Endodermal cell (in vitro differentiated cells): ENCODE results near the gene MOCS1. TPM values are rescaled to one million over a fixed set of nuclear protein-coding genes. Genes with fewer than 3 reads are reported as not detected.

ENCODE experiments used
- DNase-seq: peaks from one replicate; pipeline ENCODE4 v3.0.0-alpha.2; 2017
- H3K27ac ChIP-seq: 2 replicates; pipeline ENCODE4 v1.5.1; 2013; ENCODE audit warnings: mild to moderate bottlenecking, low read depth, low read length, moderate library complexity
- H3K27me3 ChIP-seq: 2 replicates; pipeline ENCODE4 v1.6.1; 2013; ENCODE audit warnings: mild to moderate bottlenecking, low read length, moderate library complexity; ENCODE audit not compliant: insufficient read depth, control insufficient read depth, poor library complexity, severe bottlenecking
- H3K36me3 ChIP-seq: 2 replicates; pipeline ENCODE4 v1.7.0; 2013; ENCODE audit warnings: mild to moderate bottlenecking, low read length, moderate library complexity; ENCODE audit not compliant: control insufficient read depth, insufficient read depth
- H3K4me1 ChIP-seq: one replicate; pipeline ENCODE4 v1.7.0; 2013; ENCODE audit warnings: low read length; ENCODE audit not compliant: control insufficient read depth, insufficient read depth
- H3K4me3 ChIP-seq: 2 replicates; pipeline ENCODE4 v1.5.1; 2013; ENCODE audit warnings: mild to moderate bottlenecking, low read length, moderate library complexity
- H3K9ac ChIP-seq: 2 replicates; pipeline ENCODE4 v1.6.1; 2013; ENCODE audit warnings: mild to moderate bottlenecking, low read length, moderate library complexity; ENCODE audit not compliant: poor library complexity, severe bottlenecking; ENCODE audit errors: extremely low read depth
- H3K9me3 ChIP-seq: 2 replicates; pipeline ENCODE4 v1.6.1; 2013; ENCODE audit warnings: mild to moderate bottlenecking, low read length, moderate library complexity; ENCODE audit not compliant: control insufficient read depth
- H3K27ac Mint-ChIP-seq: 2 replicates; pipeline ENCODE4 v1.8.0; 2020; ENCODE audit warnings: mixed read lengths
- H3K27me3 Mint-ChIP-seq: 2 replicates; pipeline ENCODE4 v1.8.0; 2021; ENCODE audit warnings: mild to moderate bottlenecking, mixed read lengths; ENCODE audit not compliant: insufficient read depth
- H3K36me3 Mint-ChIP-seq: 2 replicates; pipeline ENCODE4 v1.8.0; 2020; ENCODE audit warnings: low read depth, mixed read lengths
- H3K4me1 Mint-ChIP-seq: 2 replicates; pipeline ENCODE4 v1.8.0; 2020; ENCODE audit warnings: mixed read lengths
- H3K4me3 Mint-ChIP-seq: 2 replicates; pipeline ENCODE4 v1.8.0; 2020; ENCODE audit warnings: mild to moderate bottlenecking, moderate library complexity, mixed read lengths
- H3K9me3 Mint-ChIP-seq: 2 replicates; pipeline ENCODE4 v1.8.0; 2020; ENCODE audit warnings: mild to moderate bottlenecking, mixed read lengths
- WGBS, 2 experiments: methylation state at CpG; one replicate each; pipeline versions ENCODE4 v1.1.5 to v1.1.7; 2013; ENCODE audit warnings: missing lambda C conversion rate in 2 of 2, mixed read lengths in 1 of 2; ENCODE audit not compliant: insufficient coverage in 1 of 2, insufficient read length in 1 of 2; 5-methylcytosine and 5-hydroxymethylcytosine counted together
- total RNA-seq, 2 donors: library from RNA; stranded (reverse); fragmentation: NEBNext Ultra II Directional in 1 of 2; extraction: Animal tissue kit (Norgen Biotek cat#: 25700) in 1 of 2; gene quantifications; 2 replicates in 1 of 2; 3 replicates in 1 of 2; pipeline ENCODE4 v1.2.1, GENCODE V29; 2021
- TF ChIP-seq, protein P1 (sequence below): fragments of 200-600 bp; sonication (generic); conservative IDR thresholded peaks from 2 replicates; pipeline ENCODE4 v1.5.0; 2021; ENCODE audit warnings: antibody characterized with exemption, mild to moderate bottlenecking

Gene MOCS1
- total RNA-seq, 2 donors from 2014 or later: 8.7 to 11.3 TPM

DNA sequence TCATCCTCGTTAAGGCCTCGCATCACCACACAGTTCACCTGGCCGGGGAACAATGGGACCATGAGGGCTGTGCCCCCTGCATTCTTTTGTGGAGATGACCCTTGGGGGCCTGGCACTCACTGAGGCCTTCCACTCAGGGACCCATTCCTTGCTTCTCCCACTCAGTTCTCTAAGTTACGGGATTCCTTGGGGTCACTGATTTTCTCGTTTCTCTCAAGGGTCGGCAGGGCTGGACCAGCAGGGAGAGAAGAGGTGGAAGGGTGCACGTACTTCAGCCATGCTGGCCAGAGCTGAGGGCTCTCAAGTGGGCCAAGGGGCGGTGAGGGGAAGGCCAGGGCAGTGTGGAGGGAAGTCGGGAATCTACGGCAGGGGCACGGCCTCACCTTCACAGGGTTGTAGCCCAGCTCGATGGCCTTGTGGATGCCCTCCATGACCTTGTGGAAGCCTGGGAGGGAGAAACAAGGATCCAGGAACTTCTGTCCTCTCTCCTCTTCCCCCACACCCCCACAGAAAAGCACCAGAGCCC lies 20.8 kb downstream of the MOCS1 start:
- no peak overlapping the region for H3K4me3 Mint-ChIP-seq
- no peaks in the 10 kb centered on the region for H3K9me3 ChIP-seq
- peaks cover 3% of the 10 kb centered on the region for H3K4me1 ChIP-seq
- H3K27me3 Mint-ChIP-seq: no peaks in the 10 kb centered on the region
- peaks cover 10% of the 10 kb centered on the region for H3K4me1 Mint-ChIP-seq
- no peak for DNase-seq
- H3K9me3 Mint-ChIP-seq: no peaks in the 10 kb centered on the region
- H3K36me3 ChIP-seq: no peaks in the 10 kb centered on the region
- peaks cover 7% of the 10 kb centered on the region for H3K36me3 Mint-ChIP-seq
- H3K4me3 ChIP-seq: no peak overlapping the region
- 92 to 96% methylated on average over 5 to 12 of the region's 12 CpGs for WGBS, 2 experiments
- no peak overlapping the region for H3K27ac ChIP-seq
- H3K9ac ChIP-seq: no peak overlapping the region
- no peak overlapping the region for H3K27ac Mint-ChIP-seq
- H3K27me3 ChIP-seq: no peaks in the 10 kb centered on the region
- TF ChIP-seq, protein P1, sequence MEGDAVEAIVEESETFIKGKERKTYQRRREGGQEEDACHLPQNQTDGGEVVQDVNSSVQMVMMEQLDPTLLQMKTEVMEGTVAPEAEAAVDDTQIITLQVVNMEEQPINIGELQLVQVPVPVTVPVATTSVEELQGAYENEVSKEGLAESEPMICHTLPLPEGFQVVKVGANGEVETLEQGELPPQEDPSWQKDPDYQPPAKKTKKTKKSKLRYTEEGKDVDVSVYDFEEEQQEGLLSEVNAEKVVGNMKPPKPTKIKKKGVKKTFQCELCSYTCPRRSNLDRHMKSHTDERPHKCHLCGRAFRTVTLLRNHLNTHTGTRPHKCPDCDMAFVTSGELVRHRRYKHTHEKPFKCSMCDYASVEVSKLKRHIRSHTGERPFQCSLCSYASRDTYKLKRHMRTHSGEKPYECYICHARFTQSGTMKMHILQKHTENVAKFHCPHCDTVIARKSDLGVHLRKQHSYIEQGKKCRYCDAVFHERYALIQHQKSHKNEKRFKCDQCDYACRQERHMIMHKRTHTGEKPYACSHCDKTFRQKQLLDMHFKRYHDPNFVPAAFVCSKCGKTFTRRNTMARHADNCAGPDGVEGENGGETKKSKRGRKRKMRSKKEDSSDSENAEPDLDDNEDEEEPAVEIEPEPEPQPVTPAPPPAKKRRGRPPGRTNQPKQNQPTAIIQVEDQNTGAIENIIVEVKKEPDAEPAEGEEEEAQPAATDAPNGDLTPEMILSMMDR: no peak

DNA sequence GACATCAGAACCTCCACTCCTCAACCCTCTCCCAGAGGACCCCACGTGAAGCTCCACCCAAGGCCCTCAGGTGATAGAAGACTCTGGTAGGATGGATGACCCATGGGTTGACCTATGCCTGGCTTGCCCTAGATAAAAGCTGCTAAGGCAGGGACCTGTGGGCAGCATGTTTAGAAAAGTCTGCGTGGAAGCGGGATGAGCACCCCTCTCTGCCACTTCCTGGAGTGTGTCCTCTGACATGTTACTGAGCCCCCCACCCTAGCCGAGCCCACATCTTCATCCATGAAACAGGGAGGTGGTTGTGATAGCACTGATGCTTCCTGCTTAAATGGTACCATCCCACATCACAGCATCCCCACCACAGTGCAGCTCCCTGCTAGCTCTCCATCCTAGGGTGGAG lies 21.8 kb downstream of the MOCS1 start:
- Histone ChIP-seq H3K27ac (no peak overlapping the region), H3K4me3 (no peak overlapping the region), H3K36me3 (no peaks in the 10 kb centered on the region), H3K4me1 (peaks cover 2% of the 10 kb centered on the region), H3K9ac (no peak overlapping the region), H3K9me3 (no peaks in the 10 kb centered on the region), H3K27me3 (no peaks in the 10 kb centered on the region)
- peaks cover 5% of the 10 kb centered on the region for H3K4me1 Mint-ChIP-seq
- TF ChIP-seq, protein P1: no peak
- H3K27ac Mint-ChIP-seq: no peak overlapping the region
- H3K4me3 Mint-ChIP-seq: no peak overlapping the region
- peaks cover 9% of the 10 kb centered on the region for H3K36me3 Mint-ChIP-seq
- H3K27me3 Mint-ChIP-seq: no peaks in the 10 kb centered on the region
- H3K9me3 Mint-ChIP-seq: no peaks in the 10 kb centered on the region
- no peak for DNase-seq
- WGBS, 2 experiments: 92 to 95% methylated on average over 2 to 4 of the region's 4 CpGs

DNA sequence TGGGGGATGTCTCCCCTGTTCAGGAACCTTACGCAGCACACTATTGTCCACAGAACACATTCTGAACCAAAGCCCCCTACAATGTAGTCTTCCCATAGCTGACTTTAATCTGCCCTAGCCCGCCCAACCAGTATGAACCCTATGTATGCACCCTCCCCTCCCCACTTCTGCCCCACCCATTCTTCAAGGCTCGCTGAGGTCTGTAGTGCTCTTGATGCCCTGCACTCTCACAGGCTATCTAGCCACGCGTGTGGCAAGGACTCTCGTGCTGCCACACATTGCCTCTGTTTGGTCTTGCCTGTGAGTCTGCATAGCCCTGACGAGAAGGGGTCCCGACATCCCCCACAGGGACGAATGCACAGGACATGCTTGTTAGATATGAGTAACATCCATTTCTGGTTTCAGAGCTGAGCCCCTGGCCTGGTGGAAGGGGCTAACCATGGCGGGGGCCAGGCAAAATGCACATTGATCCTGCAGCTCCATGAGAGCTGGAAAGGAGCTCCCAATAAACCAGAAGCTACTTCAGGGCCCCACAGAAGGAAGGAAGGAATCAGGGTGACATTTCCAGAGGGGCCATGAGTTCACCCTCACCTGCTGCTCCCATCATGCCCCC lies 22.6 kb downstream of the MOCS1 start:
- Mint-ChIP-seq H3K9me3 (no peaks in the 10 kb centered on the region), H3K27ac (no peak overlapping the region), H3K4me3 (no peak overlapping the region), H3K27me3 (no peaks in the 10 kb centered on the region), H3K36me3 (peaks cover 14% of the 10 kb centered on the region), H3K4me1 (no peaks in the 10 kb centered on the region)
- H3K9ac ChIP-seq: no peak overlapping the region
- no peaks in the 10 kb centered on the region for H3K27me3 ChIP-seq
- H3K36me3 ChIP-seq: no peaks in the 10 kb centered on the region
- no peak for DNase-seq
- H3K4me1 ChIP-seq: no peaks in the 10 kb centered on the region
- H3K4me3 ChIP-seq: no peak overlapping the region
- TF ChIP-seq, protein P1: no peak
- H3K9me3 ChIP-seq: no peaks in the 10 kb centered on the region
- WGBS, 2 experiments: 93 to 95% methylated on average over 8 to 10 of the region's 10 CpGs
- H3K27ac ChIP-seq: no peak overlapping the region
